ENCODE results near the gene HABP2.

HABP2 gene

DNA sequence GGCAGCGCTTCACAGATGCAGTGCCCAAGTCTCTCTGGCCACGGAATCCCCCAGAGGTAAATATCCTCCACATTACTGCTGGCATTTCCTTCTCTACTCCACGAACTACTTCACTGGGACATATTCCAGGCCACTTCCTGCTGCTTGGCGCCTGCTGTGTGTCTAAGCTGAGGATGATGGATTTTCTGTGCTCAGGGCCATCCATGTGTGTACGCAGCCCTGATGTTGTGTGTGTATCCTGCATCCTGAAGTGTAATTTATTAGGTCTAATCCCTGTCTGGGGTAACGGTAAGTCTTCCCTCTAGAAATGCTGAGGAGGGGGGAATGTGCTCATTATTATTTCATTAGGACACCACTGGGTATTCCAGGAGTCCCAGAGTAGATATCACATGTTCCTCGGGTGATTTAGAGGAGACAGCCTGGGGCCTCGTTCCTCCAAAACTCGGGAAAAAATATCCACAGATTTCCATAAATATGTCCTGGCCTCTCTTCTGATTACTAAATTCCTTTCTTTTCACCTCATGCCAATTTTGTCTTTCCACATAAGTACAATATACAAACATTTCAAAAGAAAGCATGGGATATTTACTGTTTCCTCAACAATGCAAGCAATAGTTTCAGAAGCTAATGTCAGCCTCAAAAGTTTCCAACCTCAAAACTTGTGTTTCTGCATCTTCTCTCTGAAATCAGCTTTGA is 25.5 kb upstream of the HABP2 start:
- H2AFZ ChIP-seq (ENCODE audit: low read depth, low read length, severe bottlenecking): no peak overlapping the region

GRCh38 chr10:113528876-113529275 is 24.0 kb upstream of the HABP2 start:
- H3K36me3 ChIP-seq (ENCODE audit: low read length): no peaks in the 10 kb centered on the region
- H3K4me3 ChIP-seq (ENCODE audit: insufficient read depth, low read length, poor library complexity, severe bottlenecking): no peak overlapping the region
- H3K9me3 ChIP-seq (ENCODE audit: insufficient read depth, low read length): no peaks in the 10 kb centered on the region
- no peaks in the 10 kb centered on the region for H3K27me3 ChIP-seq (ENCODE audit: low read length)
- no peak overlapping the region for H2AFZ ChIP-seq (ENCODE audit: low read depth, low read length, severe bottlenecking)
- H3K4me2 ChIP-seq (ENCODE audit: low read depth, low read length, poor library complexity, severe bottlenecking): no peak overlapping the region
- H3F3A ChIP-seq (ENCODE audit: insufficient read depth): no peaks in the 10 kb centered on the region
- no peak for TF ChIP-seq EZH2phosphoT487 (conservative IDR thresholded peaks at IDR 0.05; ENCODE audit: low read length)
- TF ChIP-seq CTCF (IDR thresholded peaks at IDR 0.05; ENCODE audit: insufficient read depth, low read length, poor library complexity, severe bottlenecking): no peak
- no peak overlapping the region for H3K9ac ChIP-seq (ENCODE audit: low read length)
- no peaks in the 10 kb centered on the region for H4K20me1 ChIP-seq (ENCODE audit: low read depth, low read length)
- H3K9me2 ChIP-seq (replicated peaks; ENCODE audit: insufficient read depth, low read length): no peaks in the 10 kb centered on the region
- no peak overlapping the region for H3K27ac ChIP-seq (ENCODE audit: low read depth, low read length)
- H3K79me2 ChIP-seq (ENCODE audit: insufficient read depth, low read length): no peaks in the 10 kb centered on the region

More for the DNA sequence above, 25.5 kb upstream of the HABP2 start:
- no peaks in the 10 kb centered on the region for H3K27me3 ChIP-seq (ENCODE audit: low read length)
- TF ChIP-seq CTCF (IDR thresholded peaks at IDR 0.05; ENCODE audit: insufficient read depth, low read length, poor library complexity, severe bottlenecking) (no peak), EZH2phosphoT487 (conservative IDR thresholded peaks at IDR 0.05; ENCODE audit: low read length) (no peak)
- no peak overlapping the region for H3K27ac ChIP-seq (ENCODE audit: low read depth, low read length)
- no peaks in the 10 kb centered on the region for H4K20me1 ChIP-seq (ENCODE audit: low read depth, low read length)
- H3K36me3 ChIP-seq (ENCODE audit: low read length): no peaks in the 10 kb centered on the region
- H3K9me3 ChIP-seq (ENCODE audit: insufficient read depth, low read length): no peaks in the 10 kb centered on the region
- no peaks in the 10 kb centered on the region for H3K9me2 ChIP-seq (replicated peaks; ENCODE audit: insufficient read depth, low read length)
- H3F3A ChIP-seq (ENCODE audit: insufficient read depth): no peaks in the 10 kb centered on the region
- no peaks in the 10 kb centered on the region for H3K79me2 ChIP-seq (ENCODE audit: insufficient read depth, low read length)
- H3K4me3 ChIP-seq (ENCODE audit: insufficient read depth, low read length, poor library complexity, severe bottlenecking): no peak overlapping the region
- no peak overlapping the region for H3K9ac ChIP-seq (ENCODE audit: low read length)
- H3K4me2 ChIP-seq (ENCODE audit: low read depth, low read length, poor library complexity, severe bottlenecking): no peak overlapping the region

DNA sequence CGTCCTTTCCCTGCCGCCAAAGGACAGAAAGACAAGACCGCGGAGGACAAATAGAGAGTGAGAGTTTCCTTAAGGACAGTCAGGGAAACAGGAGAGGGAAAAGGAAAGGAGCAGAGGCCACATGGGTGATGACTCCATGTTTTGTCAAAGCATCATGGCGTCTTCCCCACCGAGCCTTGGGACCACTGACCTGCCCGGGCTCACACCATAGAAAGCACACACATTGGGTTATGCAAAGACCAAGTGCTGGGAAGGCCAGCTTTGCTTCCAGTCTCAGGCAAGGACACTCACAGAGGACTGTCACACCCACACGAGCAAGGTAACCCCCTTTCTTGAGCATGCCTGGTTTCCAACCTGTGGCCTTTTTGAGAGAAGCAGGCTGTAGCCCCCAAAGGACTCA is 23.3 kb upstream of the HABP2 start:
- Histone ChIP-seq H3F3A (ENCODE audit: insufficient read depth) (no peaks in the 10 kb centered on the region), H3K27me3 (ENCODE audit: low read length) (no peaks in the 10 kb centered on the region), H3K79me2 (ENCODE audit: insufficient read depth, low read length) (no peaks in the 10 kb centered on the region), H2AFZ (ENCODE audit: low read depth, low read length, severe bottlenecking) (no peak overlapping the region), H3K27ac (ENCODE audit: low read depth, low read length) (no peak overlapping the region), H3K36me3 (ENCODE audit: low read length) (no peaks in the 10 kb centered on the region), H3K9me2 (replicated peaks; ENCODE audit: insufficient read depth, low read length) (no peaks in the 10 kb centered on the region), H4K20me1 (ENCODE audit: low read depth, low read length) (no peaks in the 10 kb centered on the region), H3K4me2 (ENCODE audit: low read depth, low read length, poor library complexity, severe bottlenecking) (no peak overlapping the region), H3K9me3 (ENCODE audit: insufficient read depth, low read length) (no peaks in the 10 kb centered on the region), H3K4me3 (ENCODE audit: insufficient read depth, low read length, poor library complexity, severe bottlenecking) (no peak overlapping the region), H3K9ac (ENCODE audit: low read length) (no peak overlapping the region)
- TF ChIP-seq CTCF (IDR thresholded peaks at IDR 0.05; ENCODE audit: insufficient read depth, low read length, poor library complexity, severe bottlenecking) (no peak), EZH2phosphoT487 (conservative IDR thresholded peaks at IDR 0.05; ENCODE audit: low read length) (no peak)
